HepG2 (cell line): ENCODE data around the gene NFYC. TPM values are rescaled to one million over a fixed set of nuclear protein-coding genes. Genes with fewer than 3 reads are reported as not detected.

Experiments used
- ATAC-seq: fragments of 200-7000 bp; cut with Tn5 transposase; 3 replicates; pipeline ENCODE4 v1.9.1; 2020; ENCODE audit warnings: mild to moderate bottlenecking, moderate library complexity
- BruUV-seq: library from RNA; stranded (reverse); fragments of 400-500 nt; replicated peaks from 2 replicates; lab custom pipeline; 2021; lab: Mats Ljungman, UMichigan
- CTCF ChIA-PET: fragments of 300-600 bp; formaldehyde crosslinking; extraction: SDS; loops from one replicate; lab custom pipeline; 2021; ENCODE audit warnings: low total read pairs, inconsistent platforms, low intra/inter-chr PET ratio; lab: Yijun Ruan, JAX
- POLR2A ChIA-PET: fragments of 350-600 bp; sonication (Branson Sonifier 250); formaldehyde crosslinking; loops from one replicate; lab custom pipeline; 2020; ENCODE audit warnings: antibody characterized with exemption, inconsistent platforms; lab: Yijun Ruan, JAX
- DNase-seq: peaks from one replicate; pipeline ENCODE4 v3.0.0-alpha.2; 2015; ENCODE audit warnings: low spot score
- FAIRE-seq: peaks from 3 replicates; lab custom pipeline; 2011; peaks lifted over from hg19 to GRCh38; lab: Jason Lieb, UNC
- H2AFZ ChIP-seq: one replicate; pipeline ENCODE4 v1.6.1; 2011; ENCODE audit warnings: low read length, inconsistent platforms
- H3K27ac ChIP-seq: fragments of 300-600 bp; 3 replicates; pipeline ENCODE4 v1.8.0; 2011; ENCODE audit warnings: mixed run types, mild to moderate bottlenecking, mixed read lengths, low read length, inconsistent platforms; ENCODE audit not compliant: insufficient read depth; ENCODE audit errors: extremely low read length
- H3K27me3 ChIP-seq, 2 experiments: fragments of 200-600 bp in 1 of 2; 2 replicates in 1 of 2; 3 replicates in 1 of 2; pipeline versions ENCODE4 v1.6.0 to v1.8.0; 2011; ENCODE audit warnings: low read length in 2 of 2, mild to moderate bottlenecking in 2 of 2, moderate library complexity in 2 of 2, inconsistent platforms in 1 of 2; ENCODE audit not compliant: insufficient read depth in 2 of 2, control insufficient read depth in 1 of 2
- H3K36me3 ChIP-seq, 2 experiments: fragments of 200-600 bp in 1 of 2; replicated peaks in 1 of 2; 2 replicates in 1 of 2; 3 replicates in 1 of 2; pipeline versions ENCODE4 v1.5.1 to v1.8.0; 2011; ENCODE audit warnings: low read length in 2 of 2, inconsistent platforms in 1 of 2; ENCODE audit not compliant: insufficient read depth in 2 of 2, control insufficient read depth in 1 of 2
- H3K4me1 ChIP-seq: 2 replicates; pipeline ENCODE4 v1.5.1; 2012; ENCODE audit warnings: low read length, inconsistent platforms; ENCODE audit not compliant: insufficient read depth
- H3K4me2 ChIP-seq: 2 replicates; pipeline ENCODE4 v1.6.0; 2011; ENCODE audit warnings: low read depth, low read length, inconsistent platforms
- H3K4me3 ChIP-seq, 3 experiments: fragments of 200-600 bp in 1 of 3; sonication (generic), shearing (Covaris generic) in 1 of 3; replicated peaks in 1 of 3; 2 replicates each; pipeline ENCODE4 v1.5.1; 2011 to 2016; ENCODE audit warnings: low read length in 3 of 3, inconsistent platforms in 2 of 3, low read depth in 2 of 3, mild to moderate bottlenecking in 2 of 3, control low read depth in 1 of 3, mixed read lengths in 1 of 3; ENCODE audit not compliant: insufficient read depth in 1 of 3
- H3K79me2 ChIP-seq: one replicate; pipeline ENCODE4 v1.6.1; 2011; ENCODE audit warnings: low read length, inconsistent platforms; ENCODE audit not compliant: insufficient read depth
- H3K9ac ChIP-seq: 2 replicates; pipeline ENCODE4 v1.6.0; 2011; ENCODE audit warnings: mild to moderate bottlenecking, low read depth, low read length, inconsistent platforms; ENCODE audit not compliant: insufficient read depth
- H3K9me3 ChIP-seq: 2 replicates; pipeline ENCODE4 v1.5.1; 2012; ENCODE audit warnings: mild to moderate bottlenecking, low read length
- H4K20me1 ChIP-seq: 2 replicates; pipeline ENCODE4 v1.6.0; 2011; ENCODE audit warnings: inconsistent platforms, mild to moderate bottlenecking, low read length, moderate library complexity; ENCODE audit not compliant: insufficient read depth
- GABPB1 ChIP-seq: IDR thresholded peaks from 2 replicates; pipeline ENCODE4 v1.6.1; 2016; ENCODE audit warnings: mild to moderate bottlenecking, missing genetic modification reagents, moderate library complexity, missing compliant biosample characterization
- GATAD2A ChIP-seq: IDR thresholded peaks from 2 replicates; pipeline ENCODE4 v1.6.1; 2016
- HINFP ChIP-seq: sonication (generic); formaldehyde crosslinking; IDR thresholded peaks from 2 replicates; pipeline ENCODE4 v1.4.0; 2020; ENCODE audit warnings: low read depth, mild to moderate bottlenecking, missing genetic modification reagents
- MBNL3 ChIP-seq: fragments of 250-450 bp; sonication (Bioruptor Pico); conservative IDR thresholded peaks from 2 replicates; pipeline ENCODE4 v1.8.0; 2022; ENCODE audit warnings: mild to moderate bottlenecking, inconsistent platforms
- ZNF160 ChIP-seq: sonication (generic); formaldehyde crosslinking; IDR thresholded peaks from 2 replicates; pipeline ENCODE4 v1.8.0; 2022; ENCODE audit warnings: mild to moderate bottlenecking, inconsistent platforms, missing genetic modification reagents
- ZNF205 ChIP-seq: IDR thresholded peaks from 2 replicates; pipeline ENCODE4 v1.6.1; 2018; ENCODE audit warnings: missing biosample characterization, missing genetic modification reagents
- ZNF83 ChIP-seq: sonication (generic); formaldehyde crosslinking; IDR thresholded peaks from 2 replicates; pipeline ENCODE4 v1.4.0; 2020; ENCODE audit warnings: missing genetic modification reagents, mild to moderate bottlenecking, borderline replicate concordance
- WGBS: methylation state at CpG from one replicate; pipeline ENCODE4 v1.1.6; 2017; ENCODE audit warnings: low lambda C conversion rate; 5-methylcytosine and 5-hydroxymethylcytosine counted together
- in situ Hi-C: cut with HindIII; loops from 2 replicates; pipeline ENCODE4 v1.10.0; 2017; ENCODE audit warnings: low pct_unique_long_range_greater_than_20kb; ENCODE audit not compliant: extremely low pct_ligation_motif_present
- intact Hi-C: fragments of 100-400 bp; cut with micrococcal nuclease; formaldehyde crosslinking; loops from one replicate; pipeline ENCODE4 v1.10.0; 2022; ENCODE audit not compliant: unreplicated experiment
- polyA plus RNA-seq, 8 experiments: library from polyadenylated mRNA; depleted of rRNA in 3 of 8; stranded (reverse) in 7 of 8; unstranded in 1 of 8; fragments of >200 nt; fragmentation: Illumina TruSeq in 4 of 8; extraction: Trizol in 4 of 8; gene quantifications; 2 replicates each; pipeline versions ENCODE4 v1.2.1 to v1.2.3, GENCODE V29; 2011 to 2016; ENCODE audit warnings: low read depth in 4 of 8, missing spikeins in 1 of 8, mixed read lengths in 1 of 8; ENCODE audit not compliant: insufficient read depth in 1 of 8
- total RNA-seq, 5 experiments: library from RNA; depleted of rRNA; stranded (reverse); fragments of >200 nt; fragmentation: Illumina TruSeq; extraction: Trizol; gene quantifications; 2 replicates each; pipeline ENCODE4 v1.2.3, GENCODE V29; 2016; ENCODE audit warnings: low read depth in 1 of 5

Gene NFYC
- total and polyA plus RNA-seq, 2 of the 13 experiments (the other 11 are each of a cell fraction or from before 2014, with no cell fraction given), result 33.9 to 73.7 TPM

- TF ChIP-seq ZNF205 (CRISPR knock-in tag), result no peak
- TF ChIP-seq GATAD2A (CRISPR knock-in tag), result no peak
These were observed 60.3 kb downstream of the NFYC start (continued) for GRCh38 chr1:40751802-40752201.

GRCh38 chr1:40753142-40753882, 61.8 kb downstream of the NFYC start:
- ATAC-seq, result no peak
- H3K4me3 ChIP-seq, result no peak overlapping the region
- FAIRE-seq, result no peak
- H3K4me2 ChIP-seq, result no peak overlapping the region
- no peaks in the 10 kb centered on the region for H3K27me3 ChIP-seq
- WGBS, result 97% methylated on average over 8 of the region's 8 CpGs
- H2AFZ ChIP-seq, result no peak overlapping the region
- no TSS peak for BruUV-seq
- H4K20me1 ChIP-seq, result no peaks in the 10 kb centered on the region
- in situ Hi-C loops, result no loop called here
- peaks cover 21 to 78% of the 10 kb centered on the region in 2 experiments for H3K36me3 ChIP-seq
- intact Hi-C loops, result no loop called here
- CTCF ChIA-PET, result no interaction called here
- POLR2A ChIA-PET, result no interaction called here
- no peaks in the 10 kb centered on the region for H3K9me3 ChIP-seq
- H3K27ac ChIP-seq, result no peak overlapping the region
- TF ChIP-seq GABPB1, result no peak
- TF ChIP-seq MBNL3, result no peak
- no peak for TF ChIP-seq ZNF83 (CRISPR knock-in tag)
- TF ChIP-seq ZNF160 (CRISPR knock-in tag), result no peak
- DNase-seq, result no peak
- peaks cover 55% of the 10 kb centered on the region for H3K4me1 ChIP-seq
- H3K79me2 ChIP-seq, result peaks cover 2% of the 10 kb centered on the region
- H3K9ac ChIP-seq, result no peak overlapping the region

DNA sequence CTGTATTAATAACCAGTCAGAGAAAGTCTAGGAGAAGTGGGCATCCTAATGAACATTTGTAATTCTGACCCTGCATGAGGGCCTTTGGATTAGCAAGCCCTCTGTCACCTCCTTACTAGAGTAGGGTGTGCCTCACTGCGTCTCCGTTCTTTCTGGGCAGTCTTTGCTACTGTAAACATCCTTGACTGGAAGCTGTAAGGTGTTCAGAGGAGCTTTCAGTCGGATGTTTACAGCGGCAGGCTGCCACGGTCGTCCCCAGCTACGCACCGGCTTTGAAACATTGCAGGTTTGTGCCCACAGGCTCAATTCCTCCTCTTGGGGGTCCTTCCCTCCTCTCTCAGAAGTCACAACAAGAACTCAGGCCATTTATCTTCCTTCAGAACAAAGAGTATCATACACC, 62.7 kb downstream of the NFYC start:
- no peaks in the 10 kb centered on the region for H4K20me1 ChIP-seq
- peaks cover 2% of the 10 kb centered on the region for H3K79me2 ChIP-seq
- no peak overlapping the region for H2AFZ ChIP-seq
- no peak for ATAC-seq
- peaks cover 57% of the 10 kb centered on the region for H3K4me1 ChIP-seq
- H3K36me3 ChIP-seq, result peaks cover 18 to 69% of the 10 kb centered on the region in 2 experiments
- H3K9ac ChIP-seq, result no peak overlapping the region
- 100% methylated on average over 8 of the region's 8 CpGs for WGBS
- POLR2A ChIA-PET, result no interaction called here
- no TSS peak for BruUV-seq
- DNase-seq, result no peak
- TF ChIP-seq HINFP (CRISPR knock-in tag), result no peak
- intact Hi-C loops, result no loop called here
- no peaks in the 10 kb centered on the region for H3K9me3 ChIP-seq
- in situ Hi-C loops, result no loop called here
- H3K4me3 ChIP-seq, result no peak overlapping the region
- H3K27me3 ChIP-seq, result no peaks in the 10 kb centered on the region
- no peak overlapping the region for H3K4me2 ChIP-seq
- H3K27ac ChIP-seq, result no peak overlapping the region
- CTCF ChIA-PET, result no interaction called here
- no peak for FAIRE-seq
